ENCODE results near the gene GAL3ST1.

Gene GAL3ST1

DNA sequence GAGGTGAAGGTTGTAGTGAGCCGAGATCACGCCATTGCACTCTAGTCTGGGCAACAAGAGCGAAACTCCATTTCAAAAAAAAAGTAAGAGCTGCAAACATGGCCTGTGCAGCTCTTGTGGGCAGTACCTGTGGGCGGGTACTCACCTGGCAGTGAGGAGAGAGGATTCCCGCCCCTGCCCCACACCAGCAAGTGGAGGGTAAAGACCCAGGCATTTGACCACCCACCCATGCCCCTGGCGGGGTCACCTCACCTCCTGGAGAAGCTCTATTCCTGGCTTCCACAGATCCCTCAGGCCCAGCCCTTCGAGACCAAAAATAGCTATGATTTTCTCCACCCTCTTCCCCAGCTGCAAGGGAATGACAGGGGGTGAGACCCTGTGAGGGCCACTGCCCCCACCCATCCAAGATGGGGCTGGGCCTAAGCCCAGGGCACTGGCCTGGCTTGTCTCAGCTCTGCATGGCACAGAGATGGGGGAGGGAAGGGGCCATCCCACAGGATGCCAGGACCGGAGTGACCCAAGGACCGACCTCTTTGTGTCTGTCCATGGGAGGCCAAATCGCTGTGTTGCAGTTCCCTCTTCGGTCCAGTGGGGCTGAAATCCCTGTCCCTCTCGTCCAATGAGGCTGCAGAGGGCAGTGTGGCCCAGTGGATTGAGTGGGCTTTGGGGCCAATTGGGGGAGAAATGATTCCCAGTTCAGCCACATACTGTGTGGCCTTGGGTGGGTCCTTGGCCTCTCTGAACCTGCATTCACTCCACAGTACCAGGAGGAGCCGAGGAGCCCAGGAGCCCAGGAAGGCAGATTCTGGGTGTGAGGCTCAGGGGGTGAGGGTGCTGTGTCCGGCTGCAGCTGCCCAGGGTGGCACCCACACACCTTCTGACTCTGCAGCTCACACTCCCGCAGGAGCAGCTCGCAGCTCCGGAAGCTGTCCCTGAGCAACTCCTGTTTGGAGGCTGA, 42.5 kb downstream of the GAL3ST1 start:
- TF ChIP-seq, protein P1, sequence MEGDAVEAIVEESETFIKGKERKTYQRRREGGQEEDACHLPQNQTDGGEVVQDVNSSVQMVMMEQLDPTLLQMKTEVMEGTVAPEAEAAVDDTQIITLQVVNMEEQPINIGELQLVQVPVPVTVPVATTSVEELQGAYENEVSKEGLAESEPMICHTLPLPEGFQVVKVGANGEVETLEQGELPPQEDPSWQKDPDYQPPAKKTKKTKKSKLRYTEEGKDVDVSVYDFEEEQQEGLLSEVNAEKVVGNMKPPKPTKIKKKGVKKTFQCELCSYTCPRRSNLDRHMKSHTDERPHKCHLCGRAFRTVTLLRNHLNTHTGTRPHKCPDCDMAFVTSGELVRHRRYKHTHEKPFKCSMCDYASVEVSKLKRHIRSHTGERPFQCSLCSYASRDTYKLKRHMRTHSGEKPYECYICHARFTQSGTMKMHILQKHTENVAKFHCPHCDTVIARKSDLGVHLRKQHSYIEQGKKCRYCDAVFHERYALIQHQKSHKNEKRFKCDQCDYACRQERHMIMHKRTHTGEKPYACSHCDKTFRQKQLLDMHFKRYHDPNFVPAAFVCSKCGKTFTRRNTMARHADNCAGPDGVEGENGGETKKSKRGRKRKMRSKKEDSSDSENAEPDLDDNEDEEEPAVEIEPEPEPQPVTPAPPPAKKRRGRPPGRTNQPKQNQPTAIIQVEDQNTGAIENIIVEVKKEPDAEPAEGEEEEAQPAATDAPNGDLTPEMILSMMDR (IDR thresholded peaks at IDR 0.05; ENCODE audit: insufficient read depth, missing control alignments): no peak
- FAIRE-seq (no peak), DNase-seq (ENCODE audit: insufficient read length, low spot score) (no peak)

DNA sequence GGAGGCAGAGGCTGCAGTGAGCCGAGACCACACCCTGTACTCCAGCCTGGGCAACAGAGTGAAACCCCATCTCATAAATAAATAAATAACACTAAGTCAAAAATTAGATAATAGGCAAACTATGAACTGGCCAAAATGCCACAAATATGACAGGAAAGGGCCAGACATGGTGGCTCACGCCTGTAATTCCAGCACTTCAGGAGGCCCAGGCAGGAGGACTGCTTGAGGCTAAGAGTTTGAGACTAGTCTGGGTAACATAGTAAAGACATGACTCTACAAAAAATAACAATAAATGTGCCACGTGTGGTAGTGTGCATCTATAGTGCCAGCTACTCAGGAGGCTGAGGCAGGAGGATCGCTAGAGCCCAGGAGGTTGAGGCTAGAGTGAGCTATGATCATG, 47.8 kb downstream of the GAL3ST1 start:
- TF ChIP-seq, protein P1 (IDR thresholded peaks at IDR 0.05; ENCODE audit: insufficient read depth, missing control alignments): no peak
- FAIRE-seq (no peak), DNase-seq (ENCODE audit: insufficient read length, low spot score) (no peak)

DNA sequence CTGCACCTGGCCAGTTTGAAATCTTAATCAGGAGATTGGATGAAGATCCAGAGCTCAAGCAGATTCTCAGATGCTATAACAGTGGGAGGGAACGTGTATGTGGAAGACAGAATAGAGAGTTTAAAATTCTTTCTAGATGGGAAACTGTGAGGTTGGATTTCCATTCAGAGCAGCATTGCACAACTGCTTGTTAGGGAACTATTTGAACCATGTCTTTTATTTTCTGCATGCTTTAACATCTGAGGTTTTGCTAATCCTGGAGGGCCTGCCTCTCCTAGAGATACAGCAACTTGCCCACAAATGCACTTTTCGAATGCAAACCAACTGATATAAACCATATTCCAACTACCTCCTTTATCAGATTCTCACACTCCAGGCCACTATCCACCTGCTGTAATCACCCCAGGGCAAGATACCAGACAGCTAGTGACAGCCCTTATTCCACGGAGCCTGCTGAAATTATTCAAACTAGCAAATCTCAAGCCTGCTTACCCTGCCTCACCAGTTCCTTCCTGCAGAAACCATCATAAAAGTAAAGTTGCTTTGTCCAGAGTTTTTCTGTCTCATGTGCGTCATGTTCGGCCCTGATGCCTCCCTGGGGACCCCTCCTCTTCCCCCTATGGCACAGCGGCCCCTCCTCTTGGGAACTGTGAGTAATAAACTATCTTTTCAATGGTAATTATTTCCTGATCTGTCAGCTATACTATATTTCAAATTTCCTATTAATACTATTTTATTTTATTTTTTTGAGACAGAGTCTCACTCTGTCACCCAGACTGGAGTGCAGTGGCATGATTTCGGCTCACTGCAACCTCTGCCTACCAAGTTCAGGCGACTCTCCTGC, 50.6 kb downstream of the GAL3ST1 start:
- TF ChIP-seq, protein P1 (IDR thresholded peaks at IDR 0.05; ENCODE audit: insufficient read depth, missing control alignments): no peak
- no peak for DNase-seq (ENCODE audit: insufficient read length, low spot score)
- FAIRE-seq: no peak

DNA sequence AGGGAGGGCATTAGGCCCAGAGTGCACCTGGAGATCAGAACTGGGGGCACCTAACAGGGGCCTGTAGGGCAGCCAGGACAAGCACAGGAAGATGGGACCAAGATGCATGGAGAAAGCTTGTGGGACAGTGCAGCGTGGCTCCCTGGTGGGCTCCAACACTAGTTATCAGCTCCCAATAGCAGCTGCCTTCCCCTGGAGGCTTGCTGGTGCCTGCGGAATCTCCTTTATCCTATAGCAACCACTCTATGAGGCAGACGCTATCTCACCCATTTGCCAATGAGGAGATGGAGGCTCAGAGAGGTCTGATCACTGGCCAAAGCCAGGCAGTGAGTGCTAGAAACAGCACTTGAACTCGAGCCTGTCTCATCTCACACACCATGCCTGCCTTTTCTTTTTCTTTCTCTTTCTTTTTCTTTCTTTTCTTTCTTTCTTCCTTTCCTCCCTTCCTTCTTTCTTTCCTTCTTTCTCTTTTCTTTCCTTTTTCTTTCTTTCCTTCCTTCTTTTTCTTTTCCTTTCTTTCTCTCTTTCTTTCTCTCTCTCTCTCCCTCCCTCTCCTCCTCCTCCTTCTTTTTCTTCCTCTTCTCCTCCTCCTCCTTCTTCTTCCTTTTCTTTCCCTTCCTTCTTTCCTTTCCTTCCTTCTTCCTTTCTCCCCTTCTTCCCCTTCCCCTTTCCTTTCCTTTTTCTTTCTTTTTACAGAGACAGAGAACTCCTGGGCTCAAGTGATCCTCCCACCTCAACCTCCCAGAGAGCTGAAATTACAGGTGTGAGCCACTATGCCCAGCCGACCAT, 52.9 kb downstream of the GAL3ST1 start:
- DNase-seq (ENCODE audit: insufficient read length, low spot score): no peak
- FAIRE-seq: no peak
- TF ChIP-seq, protein P1 (IDR thresholded peaks at IDR 0.05; ENCODE audit: insufficient read depth, missing control alignments): no peak

DNA sequence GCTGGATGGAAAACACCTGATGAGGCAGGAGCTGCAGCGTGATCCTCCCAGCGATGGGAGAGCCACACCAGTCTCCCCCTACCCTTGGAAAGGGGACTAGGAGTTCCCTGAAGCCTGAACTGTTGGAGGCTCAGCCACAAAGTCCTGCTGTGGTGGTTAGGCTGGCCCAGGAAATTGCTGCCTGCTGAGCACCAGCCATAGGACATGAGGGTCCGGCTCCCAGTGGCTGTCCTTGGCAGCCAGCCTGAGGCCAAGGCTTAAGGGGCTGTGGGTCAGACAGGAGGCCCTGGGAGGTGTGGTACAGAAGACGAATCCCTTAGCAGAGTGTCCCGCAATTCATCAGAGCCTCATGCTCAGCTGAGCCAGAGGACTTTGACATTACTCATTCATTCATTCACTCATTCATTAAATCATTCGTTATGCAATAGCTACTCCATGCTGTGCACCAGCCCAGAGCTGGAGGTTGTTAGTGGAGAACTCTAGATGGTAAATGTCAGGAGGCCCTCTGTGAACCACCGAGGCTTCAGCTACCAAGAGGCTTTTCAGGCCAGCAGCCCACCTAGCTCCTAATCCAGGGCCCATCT, 54.5 kb downstream of the GAL3ST1 start:
- no peak for FAIRE-seq
- TF ChIP-seq, protein P1 (IDR thresholded peaks at IDR 0.05; ENCODE audit: insufficient read depth, missing control alignments): no peak

DNA sequence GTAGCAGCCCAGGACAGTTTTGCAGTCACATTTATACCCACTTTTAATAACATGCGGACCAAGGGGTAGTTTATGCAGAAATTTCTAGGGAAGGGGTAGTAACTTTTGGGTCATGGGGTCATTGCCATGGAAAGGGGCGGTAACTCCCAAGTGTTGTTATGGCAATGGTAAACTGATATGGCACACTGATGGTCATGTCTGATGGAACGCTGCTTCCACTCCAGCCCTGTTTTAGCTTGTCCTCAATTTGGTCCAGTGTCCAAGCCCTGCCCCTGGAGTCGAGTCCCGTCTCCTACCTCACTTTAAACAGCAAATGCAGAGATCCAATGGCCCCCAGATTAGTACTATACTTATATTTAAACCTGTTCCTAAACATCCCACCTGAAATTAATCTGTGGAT, 57.7 kb downstream of the GAL3ST1 start:
- FAIRE-seq (no peak), DNase-seq (ENCODE audit: insufficient read length, low spot score) (no peak)
- TF ChIP-seq, protein P1 (IDR thresholded peaks at IDR 0.05; ENCODE audit: insufficient read depth, missing control alignments): no peak

More for the DNA sequence above, 54.5 kb downstream of the GAL3ST1 start:
- no peak for DNase-seq (ENCODE audit: insufficient read length, low spot score)

All from D721Med (cell line).